ENCODE data around the gene SCN8A.

SCN8A gene

GRCh38 chr12:51705450-51705849 lies 114.4 kb downstream of the SCN8A start:
- no peak for DNase-seq (ENCODE audit: low read depth)
- TF ChIP-seq, protein P1, sequence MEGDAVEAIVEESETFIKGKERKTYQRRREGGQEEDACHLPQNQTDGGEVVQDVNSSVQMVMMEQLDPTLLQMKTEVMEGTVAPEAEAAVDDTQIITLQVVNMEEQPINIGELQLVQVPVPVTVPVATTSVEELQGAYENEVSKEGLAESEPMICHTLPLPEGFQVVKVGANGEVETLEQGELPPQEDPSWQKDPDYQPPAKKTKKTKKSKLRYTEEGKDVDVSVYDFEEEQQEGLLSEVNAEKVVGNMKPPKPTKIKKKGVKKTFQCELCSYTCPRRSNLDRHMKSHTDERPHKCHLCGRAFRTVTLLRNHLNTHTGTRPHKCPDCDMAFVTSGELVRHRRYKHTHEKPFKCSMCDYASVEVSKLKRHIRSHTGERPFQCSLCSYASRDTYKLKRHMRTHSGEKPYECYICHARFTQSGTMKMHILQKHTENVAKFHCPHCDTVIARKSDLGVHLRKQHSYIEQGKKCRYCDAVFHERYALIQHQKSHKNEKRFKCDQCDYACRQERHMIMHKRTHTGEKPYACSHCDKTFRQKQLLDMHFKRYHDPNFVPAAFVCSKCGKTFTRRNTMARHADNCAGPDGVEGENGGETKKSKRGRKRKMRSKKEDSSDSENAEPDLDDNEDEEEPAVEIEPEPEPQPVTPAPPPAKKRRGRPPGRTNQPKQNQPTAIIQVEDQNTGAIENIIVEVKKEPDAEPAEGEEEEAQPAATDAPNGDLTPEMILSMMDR (conservative IDR thresholded peaks at IDR 0.05; ENCODE audit: low read length), result no peak

DNA sequence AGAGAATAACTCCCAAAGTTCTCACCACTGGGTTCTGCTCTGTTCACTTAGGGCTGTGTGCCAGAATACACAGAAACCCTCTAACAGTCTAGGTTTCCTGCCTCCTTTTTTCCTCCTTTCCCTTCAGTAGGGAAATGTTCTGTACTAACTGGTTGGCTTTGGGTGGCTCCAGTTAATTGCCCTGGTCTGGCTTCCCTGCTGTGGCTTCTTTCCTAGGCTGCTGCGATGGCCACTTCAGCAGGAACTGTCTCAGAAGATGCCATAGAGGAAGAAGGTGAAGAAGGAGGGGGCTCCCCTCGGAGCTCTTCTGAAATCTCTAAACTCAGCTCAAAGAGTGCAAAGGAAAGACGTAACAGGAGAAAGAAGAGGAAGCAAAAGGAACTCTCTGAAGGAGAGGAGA lies 115.2 kb downstream of the SCN8A start:
- no peak overlapping the region for H3K4me3 ChIP-seq (ENCODE audit: low read length)
- no peak for DNase-seq (ENCODE audit: low read depth)
- TF ChIP-seq, protein P1 (conservative IDR thresholded peaks at IDR 0.05; ENCODE audit: low read length), result no peak

More at GRCh38 chr12:51705450-51705849, 114.4 kb downstream of the SCN8A start:
- no peak overlapping the region for H3K4me3 ChIP-seq (ENCODE audit: low read length)

GRCh38 chr12:51714666-51715065 lies 123.6 kb downstream of the SCN8A start:
- TF ChIP-seq, protein P1 (conservative IDR thresholded peaks at IDR 0.05; ENCODE audit: low read length), result no peak
- peak; percentile 73 for DNase-seq (ENCODE audit: low read depth)
- no peak overlapping the region for H3K4me3 ChIP-seq (ENCODE audit: low read length)

GRCh38 chr12:51717326-51717925 lies 126.4 kb downstream of the SCN8A start:
- TF ChIP-seq, protein P1 (conservative IDR thresholded peaks at IDR 0.05; ENCODE audit: low read length), result no peak
- no peak overlapping the region for H3K4me3 ChIP-seq (ENCODE audit: low read length)
- DNase-seq (ENCODE audit: low read depth), result no peak

DNA sequence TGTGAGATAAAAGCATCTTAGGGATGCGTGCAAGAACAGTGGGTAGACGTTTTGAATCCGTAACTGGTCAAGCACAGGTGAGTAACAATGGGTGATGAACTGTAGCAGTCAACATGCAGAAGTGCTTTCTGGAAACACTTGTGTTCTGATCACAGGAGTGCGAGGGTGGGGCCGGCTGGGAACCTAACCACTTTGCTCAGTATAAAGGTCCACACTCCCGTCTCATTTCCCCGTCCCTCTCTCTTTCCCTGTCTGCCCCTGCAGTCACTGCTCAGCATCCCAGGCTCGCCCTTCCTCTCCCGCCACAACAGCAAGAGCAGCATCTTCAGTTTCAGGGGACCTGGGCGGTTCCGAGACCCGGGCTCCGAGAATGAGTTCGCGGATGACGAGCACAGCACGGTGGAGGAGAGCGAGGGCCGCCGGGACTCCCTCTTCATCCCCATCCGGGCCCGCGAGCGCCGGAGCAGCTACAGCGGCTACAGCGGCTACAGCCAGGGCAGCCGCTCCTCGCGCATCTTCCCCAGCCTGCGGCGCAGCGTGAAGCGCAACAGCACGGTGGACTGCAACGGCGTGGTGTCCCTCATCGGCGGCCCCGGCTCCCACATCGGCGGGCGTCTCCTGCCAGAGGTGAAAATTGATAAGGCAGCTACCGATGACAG lies 130.4 kb downstream of the SCN8A start:
- TF ChIP-seq, protein P1 (conservative IDR thresholded peaks at IDR 0.05; ENCODE audit: low read length), result no peak
- no peak for DNase-seq (ENCODE audit: low read depth)
- no peak overlapping the region for H3K4me3 ChIP-seq (ENCODE audit: low read length)

- no peak overlapping the region for H3K4me3 ChIP-seq (ENCODE audit: low read length)
- TF ChIP-seq, protein P1 (conservative IDR thresholded peaks at IDR 0.05; ENCODE audit: low read length), result no peak
These were observed 131.4 kb downstream of the SCN8A start for GRCh38 chr12:51722431-51722830.

GRCh38 chr12:51726161-51726560 lies 135.1 kb downstream of the SCN8A start:
- H3K4me3 ChIP-seq (ENCODE audit: low read length), result no peak overlapping the region
- DNase-seq (ENCODE audit: low read depth), result no peak
- TF ChIP-seq, protein P1 (conservative IDR thresholded peaks at IDR 0.05; ENCODE audit: low read length), result no peak

More at GRCh38 chr12:51722431-51722830, 131.4 kb downstream of the SCN8A start:
- DNase-seq (ENCODE audit: low read depth), result no peak
